Measurements from ENCODE around the gene LCORL. TPM values are rescaled to one million over a fixed set of nuclear protein-coding genes. Genes with fewer than 3 reads are reported as not detected.

LCORL gene
- total RNA-seq, 2 experiments from 2014 or later, result 4.6 to 7.1 TPM

GRCh38 chr4:17811078-17811603, 210.4 kb downstream of the LCORL start:
- H3K27me3 Mint-ChIP-seq, result no peaks in the 10 kb centered on the region
- H3K9me3 Mint-ChIP-seq, result no peaks in the 10 kb centered on the region
- peaks cover 31% of the 10 kb centered on the region for H3K4me1 Mint-ChIP-seq
- peak overlapping the region; percentile 97 for H3K4me3 Mint-ChIP-seq
- DNase-seq, result no peak
- peaks cover 47% of the 10 kb centered on the region for H3K36me3 Mint-ChIP-seq
- peak overlapping the region; percentile 98 for H3K27ac Mint-ChIP-seq

- Mint-ChIP-seq H3K27ac (peak within 1 kb of the TSS; percentile 98), H3K4me1 (peaks cover 37% of the 10 kb centered on the region), H3K27me3 (no peaks in the 10 kb centered on the region), H3K36me3 (peaks cover 46% of the 10 kb centered on the region), H3K9me3 (no peaks in the 10 kb centered on the region), H3K4me3 (peak within 1 kb of the TSS; percentile 97)
- DNase-seq, result peak; percentile 98
Measured at GRCh38 chr4:17810260-17811077, 211.1 kb downstream of the LCORL start, which contains the start of the genes DCAF16 and NCAPG. Gene DCAF16, minus strand, starts transcription at chr4:17810757. Its CDS starts 6,616 bp downstream, at chr4:17804141. Gene NCAPG, plus strand, starts transcription at chr4:17810979. Its CDS starts 99 bp downstream, at chr4:17811078.

- peak; percentile 18 for DNase-seq
- Mint-ChIP-seq H3K4me1 (peaks cover 40% of the 10 kb centered on the region), H3K27me3 (no peaks in the 10 kb centered on the region), H3K36me3 (peaks cover 46% of the 10 kb centered on the region), H3K4me3 (peak overlapping the region; percentile 97), H3K27ac (peak overlapping the region; percentile 98), H3K9me3 (no peaks in the 10 kb centered on the region)
Measured at GRCh38 chr4:17809667-17810066, 211.9 kb downstream of the LCORL start.

GRCh38 chr4:17807446-17807845, 214.1 kb downstream of the LCORL start:
- Mint-ChIP-seq H3K27ac (no peak overlapping the region), H3K9me3 (no peaks in the 10 kb centered on the region), H3K27me3 (no peaks in the 10 kb centered on the region), H3K4me3 (peak overlapping the region; percentile 64), H3K36me3 (peaks cover 47% of the 10 kb centered on the region), H3K4me1 (peaks cover 47% of the 10 kb centered on the region)
- no peak for DNase-seq

- Mint-ChIP-seq H3K9me3 (no peaks in the 10 kb centered on the region), H3K27me3 (no peaks in the 10 kb centered on the region), H3K4me1 (peaks cover 48% of the 10 kb centered on the region), H3K27ac (no peak overlapping the region), H3K4me3 (peak overlapping the region; percentile 34), H3K36me3 (peaks cover 41% of the 10 kb centered on the region)
- DNase-seq, result no peak
Measured at GRCh38 chr4:17805580-17806155, 215.9 kb downstream of the LCORL start.

- H3K4me3 Mint-ChIP-seq, result no peak overlapping the region
- peaks cover 23% of the 10 kb centered on the region for H3K36me3 Mint-ChIP-seq
- H3K27ac Mint-ChIP-seq, result no peak overlapping the region
- DNase-seq, result no peak
- H3K27me3 Mint-ChIP-seq, result no peaks in the 10 kb centered on the region
- no peaks in the 10 kb centered on the region for H3K9me3 Mint-ChIP-seq
- peaks cover 11% of the 10 kb centered on the region for H3K4me1 Mint-ChIP-seq
Measured at GRCh38 chr4:17797808-17798207, 223.7 kb downstream of the LCORL start.

GRCh38 chr4:17794730-17795129, 226.8 kb downstream of the LCORL start:
- Mint-ChIP-seq H3K4me3 (no peak overlapping the region), H3K27me3 (no peaks in the 10 kb centered on the region), H3K27ac (no peak overlapping the region), H3K4me1 (peaks cover 2% of the 10 kb centered on the region), H3K9me3 (peaks cover 1% of the 10 kb centered on the region), H3K36me3 (peaks cover 22% of the 10 kb centered on the region)
- DNase-seq, result no peak

Other genes starting within 250 kb of the LCORL start
- under 1 TPM in 1 of 2 experiments, not detected in 1; 0.04 TPM for gene FAM184B, start 240.1 kb downstream of the LCORL start, total RNA-seq
- gene DCAF16, start 211.0 kb downstream of the LCORL start, total RNA-seq, result 10 to 100 TPM; 39.8 to 43.0 TPM
- gene NCAPG, start 210.8 kb downstream of the LCORL start, total RNA-seq, result 10 to 100 TPM; 68.7 to 69.0 TPM